Omental fat pad (tissue), 4 donors: ENCODE data around the gene MAP3K9. TPM values are rescaled to one million over a fixed set of nuclear protein-coding genes. Genes with fewer than 3 reads are reported as not detected.

Experiments used
- ATAC-seq: fragments of 150-250 bp; one replicate; pipeline ENCODE4 v1.9.1; 2016; ENCODE audit warnings: mild to moderate bottlenecking, moderate library complexity; ENCODE audit not compliant: low FRiP score
- DNase-seq: peaks from one replicate; pipeline ENCODE4 v3.0.0-alpha.2; 2019; ENCODE audit warnings: low spot score
- CTCF ChIP-seq, 3 donors: fragments of 450-650 bp; IDR thresholded peaks; one replicate each; pipeline ENCODE4 v1.5.1; 2016 to 2017; ENCODE audit warnings: antibody characterized with exemption in 3 of 3, mild to moderate bottlenecking in 3 of 3, moderate library complexity in 2 of 3
- total RNA-seq, 4 donors: library from RNA; depleted of rRNA; stranded (reverse); fragments of >200 nt; gene quantifications; one replicate each; pipeline ENCODE4 v1.1.0, GENCODE V29; 2016

Gene MAP3K9
- total RNA-seq, 4 donors from 2014 or later: 0.32 to 5.8 (median 1.1) TPM

DNA sequence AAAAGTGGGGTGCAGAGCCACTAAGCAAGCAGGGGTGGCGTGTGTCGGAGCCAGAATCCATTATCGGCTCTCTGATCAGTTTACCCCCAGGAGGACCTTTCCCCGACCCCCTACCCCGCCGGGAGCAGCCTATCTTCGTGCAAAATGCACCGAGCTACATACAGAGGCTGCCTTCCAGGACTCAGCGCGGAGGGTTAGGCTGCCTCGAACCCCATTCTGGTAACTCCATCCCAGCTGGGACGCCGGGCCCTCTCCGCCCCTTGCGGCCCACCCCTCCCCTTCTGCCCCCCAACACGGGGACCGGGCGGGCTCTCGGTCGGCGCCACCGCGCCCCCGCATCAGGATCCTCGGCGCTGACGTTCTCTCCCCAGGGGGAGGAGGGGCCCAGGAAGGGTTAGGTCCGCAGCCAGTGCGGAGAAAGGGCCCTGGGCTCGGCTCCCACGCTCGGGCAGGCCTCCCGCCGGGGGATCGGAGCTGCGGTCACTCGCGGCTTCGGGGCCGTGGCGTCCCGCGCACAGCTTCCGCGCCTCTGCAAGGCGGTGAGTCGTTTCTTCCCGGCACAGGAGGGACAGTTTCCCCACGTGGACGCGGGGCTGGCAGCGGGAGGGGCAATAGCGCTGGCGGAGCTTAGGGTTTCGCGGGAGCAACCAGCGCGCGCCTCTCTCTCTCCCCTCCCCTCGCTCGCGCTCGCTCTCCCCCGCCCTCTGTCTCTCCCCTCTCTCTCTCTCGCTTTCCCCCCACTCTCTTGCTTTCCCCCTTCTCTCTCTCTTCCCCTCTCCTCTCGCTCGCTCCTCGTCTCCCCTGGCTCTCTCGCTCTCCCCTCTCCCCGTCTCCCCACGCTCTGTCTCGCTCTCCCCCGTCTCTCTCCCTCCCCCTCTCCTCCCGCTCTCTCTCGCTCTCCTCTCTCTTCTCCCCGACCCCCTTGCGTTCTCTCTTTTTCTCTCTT is 12.5 kb upstream of the MAP3K9 start:
- ATAC-seq (peak; percentile 73), DNase-seq (peak; percentile 25)
- no peak for TF ChIP-seq CTCF (IDR thresholded peaks at IDR 0.05)

- ATAC-seq: no peak
- DNase-seq: no peak
- TF ChIP-seq CTCF (IDR thresholded peaks at IDR 0.05): no peak
Measured at GRCh38 chr14:70816525-70816924, 7.2 kb upstream of the MAP3K9 start.

GRCh38 chr14:70814466-70814865 is 5.2 kb upstream of the MAP3K9 start:
- TF ChIP-seq CTCF (IDR thresholded peaks at IDR 0.05): no peak
- no peak for ATAC-seq
- no peak for DNase-seq

DNA sequence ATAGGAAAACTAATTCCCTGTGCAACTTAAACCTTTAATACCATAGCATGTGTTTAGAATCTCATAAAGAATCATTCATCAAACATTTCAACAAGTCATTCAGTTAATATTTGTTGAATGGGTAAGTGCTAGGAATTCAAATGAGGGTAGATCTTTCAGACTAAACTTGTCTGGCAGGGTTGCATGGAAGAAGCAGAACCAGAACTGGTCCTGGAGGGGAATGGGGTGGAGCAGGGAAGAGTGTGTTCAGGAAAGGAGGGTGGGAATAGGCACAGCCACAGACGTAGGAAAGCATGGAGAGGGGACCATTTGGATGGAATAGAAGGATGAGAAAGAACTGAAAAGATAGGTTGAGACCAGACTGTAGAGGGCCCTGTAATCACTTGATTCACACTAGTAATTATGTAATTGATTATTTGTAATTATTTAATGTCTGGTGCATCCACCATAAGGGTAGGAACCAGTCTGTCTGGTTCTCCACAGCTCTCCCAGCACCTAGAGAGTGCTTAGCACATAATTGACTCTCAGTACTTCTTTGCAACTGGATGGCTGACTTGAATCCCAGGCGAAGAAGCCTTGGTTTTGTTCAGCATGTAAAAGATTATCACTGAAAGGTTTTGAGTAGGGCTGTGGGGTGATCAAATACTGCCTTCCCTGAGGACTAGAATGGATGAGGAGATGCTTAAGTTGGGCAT is 3.0 kb upstream of the MAP3K9 start:
- DNase-seq (no peak), ATAC-seq (no peak)
- no peak for TF ChIP-seq CTCF (IDR thresholded peaks at IDR 0.05)

- no peak for TF ChIP-seq CTCF (IDR thresholded peaks at IDR 0.05)
- no peak for ATAC-seq
Measured at GRCh38 chr14:70811578-70811977, 2.3 kb upstream of the MAP3K9 start.

GRCh38 chr14:70811050-70811449 is 1.7 kb upstream of the MAP3K9 start:
- ATAC-seq (no peak), DNase-seq (no peak)
- TF ChIP-seq CTCF (IDR thresholded peaks at IDR 0.05): no peak

More at GRCh38 chr14:70811578-70811977, 2.3 kb upstream of the MAP3K9 start:
- no peak for DNase-seq
